Measurements from ENCODE around the gene HIPK2. TPM values are rescaled to one million over a fixed set of nuclear protein-coding genes. Genes with fewer than 3 reads are reported as not detected.
A peak's percentile ranks its signal among the peaks of the same experiment; 100 is the strongest.

Gene HIPK2
- total RNA-seq, 6 experiments from 2014 or later: 48.5 to 68.0 (median 59.6) TPM

DNA sequence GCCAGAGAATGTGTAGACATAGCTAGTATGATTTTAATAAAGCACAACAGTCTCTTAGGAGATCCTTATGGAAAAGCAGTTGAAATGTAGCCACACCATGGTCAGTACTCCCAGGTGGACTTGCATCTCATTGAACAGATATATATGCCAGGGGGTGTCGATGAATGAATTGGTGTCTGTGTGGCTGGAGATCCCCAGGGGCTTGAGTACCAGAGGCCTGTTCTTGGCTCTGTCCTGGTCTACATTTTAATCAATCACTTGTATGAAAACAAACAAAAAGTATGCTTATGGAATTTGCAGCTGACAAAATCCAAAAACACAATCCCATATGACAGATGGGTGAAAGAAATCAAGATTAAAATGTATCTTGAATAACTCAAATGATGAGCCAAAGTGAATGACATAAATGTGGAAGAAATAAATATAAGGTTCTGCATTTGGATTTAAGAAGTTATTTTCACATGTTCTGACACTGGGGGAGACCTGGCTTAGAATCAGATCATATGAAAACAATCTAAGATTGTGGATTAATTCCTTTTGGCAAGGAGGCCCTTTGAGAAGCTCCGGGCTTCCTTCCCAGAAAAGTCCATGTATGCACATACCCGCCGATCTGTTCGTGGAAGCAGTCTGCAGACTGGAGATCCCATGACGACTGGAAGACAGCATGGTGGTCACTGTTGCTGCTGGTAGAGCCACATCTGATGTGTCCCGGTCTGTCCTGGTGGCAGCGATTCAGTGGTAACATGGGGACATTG, 238.7 kb downstream of the HIPK2 start:
- DNase-seq: no peak
- WGBS (ENCODE audit: insufficient coverage, low coverage, low lambda C conversion rate, missing lambda C conversion rate): 90% methylated on average over 2 of the region's 8 CpGs
- H3K4me1 ChIP-seq: no peaks in the 10 kb centered on the region
- no peaks in the 10 kb centered on the region for H3K9me3 ChIP-seq
- no peaks in the 10 kb centered on the region for H3K36me3 ChIP-seq
- no peak for ATAC-seq
- no peak overlapping the region for H3K27ac ChIP-seq
- intact Hi-C loops (cut with DNase I): no loop called here
- no peak overlapping the region for H3K4me3 ChIP-seq
- no peak for TF ChIP-seq POLR2A (IDR thresholded peaks at IDR 0.05)
- TF ChIP-seq, protein P1, sequence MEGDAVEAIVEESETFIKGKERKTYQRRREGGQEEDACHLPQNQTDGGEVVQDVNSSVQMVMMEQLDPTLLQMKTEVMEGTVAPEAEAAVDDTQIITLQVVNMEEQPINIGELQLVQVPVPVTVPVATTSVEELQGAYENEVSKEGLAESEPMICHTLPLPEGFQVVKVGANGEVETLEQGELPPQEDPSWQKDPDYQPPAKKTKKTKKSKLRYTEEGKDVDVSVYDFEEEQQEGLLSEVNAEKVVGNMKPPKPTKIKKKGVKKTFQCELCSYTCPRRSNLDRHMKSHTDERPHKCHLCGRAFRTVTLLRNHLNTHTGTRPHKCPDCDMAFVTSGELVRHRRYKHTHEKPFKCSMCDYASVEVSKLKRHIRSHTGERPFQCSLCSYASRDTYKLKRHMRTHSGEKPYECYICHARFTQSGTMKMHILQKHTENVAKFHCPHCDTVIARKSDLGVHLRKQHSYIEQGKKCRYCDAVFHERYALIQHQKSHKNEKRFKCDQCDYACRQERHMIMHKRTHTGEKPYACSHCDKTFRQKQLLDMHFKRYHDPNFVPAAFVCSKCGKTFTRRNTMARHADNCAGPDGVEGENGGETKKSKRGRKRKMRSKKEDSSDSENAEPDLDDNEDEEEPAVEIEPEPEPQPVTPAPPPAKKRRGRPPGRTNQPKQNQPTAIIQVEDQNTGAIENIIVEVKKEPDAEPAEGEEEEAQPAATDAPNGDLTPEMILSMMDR (IDR thresholded peaks at IDR 0.05): no peak
- no peaks in the 10 kb centered on the region for H3K27me3 ChIP-seq

DNA sequence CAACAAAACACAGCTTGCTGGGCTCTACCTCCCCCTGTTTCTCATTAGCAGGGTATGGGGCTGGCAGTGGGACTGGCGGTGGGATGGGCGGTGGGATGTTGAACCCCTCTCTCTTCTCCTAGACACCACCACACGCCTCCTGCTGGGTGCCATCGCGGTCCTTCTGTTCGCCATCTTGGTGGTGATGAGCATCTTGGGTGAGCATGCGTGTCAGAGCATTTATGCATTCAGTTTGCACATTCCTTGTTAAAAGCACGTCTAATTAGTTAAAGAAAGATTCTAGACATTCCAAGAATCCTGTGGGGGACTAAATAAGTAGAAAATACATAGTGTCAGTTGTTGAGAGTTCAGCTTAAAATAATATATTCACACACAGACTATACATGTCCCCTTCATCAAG, 241.6 kb downstream of the HIPK2 start:
- Histone ChIP-seq H3K9me3 (no peaks in the 10 kb centered on the region), H3K27ac (no peak overlapping the region), H3K4me1 (no peaks in the 10 kb centered on the region), H3K27me3 (no peaks in the 10 kb centered on the region), H3K4me3 (no peak overlapping the region), H3K36me3 (no peaks in the 10 kb centered on the region)
- ATAC-seq (no peak), DNase-seq (peak in 1 of 3 donors; percentile 7)
- intact Hi-C loops (cut with DNase I): no loop called here
- 95% methylated on average over 5 of the region's 8 CpGs for WGBS (ENCODE audit: insufficient coverage, low coverage, low lambda C conversion rate, missing lambda C conversion rate)
- TF ChIP-seq POLR2A (IDR thresholded peaks at IDR 0.05): no peak
- TF ChIP-seq, protein P1 (IDR thresholded peaks at IDR 0.05): no peak

DNA sequence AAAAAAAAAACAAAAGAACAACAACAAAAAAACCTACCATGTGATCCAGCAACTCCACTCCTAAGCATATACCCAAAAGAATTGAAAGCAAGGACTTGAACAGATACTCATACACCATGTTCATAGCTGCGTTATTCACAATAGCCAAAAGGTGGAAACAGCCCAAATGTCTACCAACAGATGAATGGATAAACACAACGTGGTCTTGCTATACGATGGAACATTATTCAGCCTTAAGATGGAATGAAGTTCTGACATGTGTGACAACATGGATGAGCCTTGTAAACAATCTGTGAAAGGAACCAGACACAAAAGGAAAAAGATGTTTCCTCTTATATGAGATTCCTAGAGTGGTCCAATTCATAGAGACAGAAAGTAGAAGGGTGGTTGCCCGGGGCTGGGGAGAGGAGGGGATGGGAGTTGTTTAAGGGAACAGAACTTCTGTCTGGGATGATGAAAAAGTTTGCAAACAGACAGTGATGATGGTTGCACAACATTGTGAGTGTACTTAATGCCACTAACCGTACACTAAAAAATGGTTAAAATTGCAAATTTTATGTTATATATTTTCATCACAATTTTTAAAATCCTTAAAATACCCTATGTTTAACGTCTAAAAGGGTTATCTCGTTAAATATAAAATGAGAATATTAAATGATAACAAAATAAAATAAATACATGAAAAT, 242.7 kb downstream of the HIPK2 start:
- no peak for TF ChIP-seq POLR2A (IDR thresholded peaks at IDR 0.05)
- TF ChIP-seq, protein P1 (IDR thresholded peaks at IDR 0.05): no peak
- H3K4me1 ChIP-seq: no peaks in the 10 kb centered on the region
- intact Hi-C loops (cut with DNase I): no loop called here
- no peaks in the 10 kb centered on the region for H3K36me3 ChIP-seq
- DNase-seq (peak in 1 of 3 donors; percentile 4), ATAC-seq (no peak)
- H3K27me3 ChIP-seq: no peaks in the 10 kb centered on the region
- H3K4me3 ChIP-seq: no peak overlapping the region
- 46% methylated on average over 7 of the region's 7 CpGs for WGBS (ENCODE audit: insufficient coverage, low coverage, low lambda C conversion rate, missing lambda C conversion rate)
- no peaks in the 10 kb centered on the region for H3K9me3 ChIP-seq
- H3K27ac ChIP-seq: no peak overlapping the region

DNA sequence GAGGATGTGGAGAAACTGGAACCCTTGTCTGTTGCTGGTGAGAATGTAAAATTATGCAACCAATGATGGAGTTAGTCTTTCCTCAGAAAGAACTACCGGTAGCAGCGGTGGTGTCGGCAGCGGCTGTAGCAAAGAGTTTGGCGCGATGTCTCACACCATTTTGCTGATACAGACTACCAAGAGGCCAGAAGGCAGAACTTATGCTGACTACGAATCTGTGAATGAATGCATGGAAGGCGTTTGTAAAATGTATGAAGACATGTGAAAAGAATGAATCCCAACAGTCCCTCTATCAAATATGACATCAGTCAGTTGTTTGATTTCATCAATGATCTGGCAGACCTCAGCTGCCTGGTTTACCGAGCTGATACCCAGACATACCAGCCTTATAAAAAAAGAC, 243.7 kb downstream of the HIPK2 start:
- ATAC-seq (no peak), DNase-seq (peak in 1 of 3 donors; percentile 2)
- no peak overlapping the region for H3K27ac ChIP-seq
- H3K4me1 ChIP-seq: no peaks in the 10 kb centered on the region
- no peak overlapping the region for H3K4me3 ChIP-seq
- WGBS (ENCODE audit: insufficient coverage, low coverage, low lambda C conversion rate, missing lambda C conversion rate): 83% methylated on average over 6 of the region's 9 CpGs
- H3K9me3 ChIP-seq: no peaks in the 10 kb centered on the region
- TF ChIP-seq POLR2A (IDR thresholded peaks at IDR 0.05): no peak
- TF ChIP-seq, protein P1 (IDR thresholded peaks at IDR 0.05): no peak
- H3K27me3 ChIP-seq: no peaks in the 10 kb centered on the region
- intact Hi-C loops (cut with DNase I): no loop called here
- no peaks in the 10 kb centered on the region for H3K36me3 ChIP-seq
